K562 (cell line): ENCODE data around the gene AMBRA1.

Experiments used
- CEBPB ChIP-seq: fragments of 450-650 bp; IDR thresholded peaks from 2 replicates; pipeline ENCODE4 v1.6.1; 2016; ENCODE audit warnings: missing genetic modification characterization, missing compliant biosample characterization
- EP300 ChIP-seq: IDR thresholded peaks from 2 replicates; pipeline ENCODE4 v1.6.1; 2012; ENCODE audit warnings: low read length, improper control_type of control experiment
- HDAC2 ChIP-seq: fragments of 450-650 bp; IDR thresholded peaks from 2 replicates; pipeline ENCODE4 v1.6.1; 2016; ENCODE audit warnings: mild to moderate bottlenecking
- MCM7 ChIP-seq, 2 experiments: fragments of 450-650 bp; IDR thresholded peaks; 2 replicates each; pipeline ENCODE4 v1.6.1; 2016 to 2018
- OTX1 ChIP-seq: fragments of 450-650 bp; formaldehyde crosslinking; IDR thresholded peaks from 2 replicates; pipeline ENCODE4 v1.4.0; 2022; ENCODE audit warnings: mild to moderate bottlenecking
- SMARCA4 ChIP-seq: fragments of 450-650 bp; IDR thresholded peaks from 2 replicates; pipeline ENCODE4 v1.6.1; 2016
- ZBTB12 ChIP-seq: fragments of 250-450 bp; sonication (Bioruptor Pico); IDR thresholded peaks from 2 replicates; pipeline ENCODE4 v1.4.0; 2020
- ZC3H4 ChIP-seq: sonication (generic); formaldehyde crosslinking; IDR thresholded peaks from 2 replicates; pipeline ENCODE4 v1.9.0; 2021; ENCODE audit warnings: missing genetic modification reagents, borderline replicate concordance

DNA sequence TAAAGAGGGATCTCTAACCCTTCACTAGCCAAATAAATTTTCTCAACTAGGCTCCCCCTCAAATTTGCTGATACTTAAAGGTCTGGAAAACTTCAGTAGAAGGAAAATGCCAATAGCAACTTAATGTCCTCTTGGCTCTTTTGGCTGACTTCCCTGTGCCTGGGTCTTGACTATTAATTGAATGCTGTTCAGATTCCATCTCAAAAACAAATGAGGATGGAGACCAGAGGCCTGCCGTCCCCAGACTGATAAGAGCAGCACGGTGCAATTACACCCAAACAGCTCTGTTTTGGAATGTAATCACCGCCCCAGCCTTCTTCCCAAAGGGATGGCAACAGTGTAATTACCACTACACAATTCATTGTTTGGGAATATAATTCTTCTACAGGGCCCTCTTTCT, 112.9 kb downstream of the AMBRA1 start:
- no peak for TF ChIP-seq CEBPB (tag)
- TF ChIP-seq ZC3H4 (CRISPR knock-in tag), result no peak
- no peak for TF ChIP-seq ZBTB12 (CRISPR knock-in tag)
- no peak for TF ChIP-seq EP300
- no peak for TF ChIP-seq HDAC2
- no peak for TF ChIP-seq OTX1 (CRISPR knock-in tag)
- no peak for TF ChIP-seq MCM7 (IDR thresholded peaks at IDR 0.05)
- TF ChIP-seq SMARCA4, result no peak
